ENCODE data around the gene LRRC46. TPM values are rescaled to one million over a fixed set of nuclear protein-coding genes. Genes with fewer than 3 reads are reported as not detected.
A peak's percentile ranks its signal among the peaks of the same experiment; 100 is the strongest.

The LRRC46 gene
- total RNA-seq, 1 donor from 2014 or later: not detected

DNA sequence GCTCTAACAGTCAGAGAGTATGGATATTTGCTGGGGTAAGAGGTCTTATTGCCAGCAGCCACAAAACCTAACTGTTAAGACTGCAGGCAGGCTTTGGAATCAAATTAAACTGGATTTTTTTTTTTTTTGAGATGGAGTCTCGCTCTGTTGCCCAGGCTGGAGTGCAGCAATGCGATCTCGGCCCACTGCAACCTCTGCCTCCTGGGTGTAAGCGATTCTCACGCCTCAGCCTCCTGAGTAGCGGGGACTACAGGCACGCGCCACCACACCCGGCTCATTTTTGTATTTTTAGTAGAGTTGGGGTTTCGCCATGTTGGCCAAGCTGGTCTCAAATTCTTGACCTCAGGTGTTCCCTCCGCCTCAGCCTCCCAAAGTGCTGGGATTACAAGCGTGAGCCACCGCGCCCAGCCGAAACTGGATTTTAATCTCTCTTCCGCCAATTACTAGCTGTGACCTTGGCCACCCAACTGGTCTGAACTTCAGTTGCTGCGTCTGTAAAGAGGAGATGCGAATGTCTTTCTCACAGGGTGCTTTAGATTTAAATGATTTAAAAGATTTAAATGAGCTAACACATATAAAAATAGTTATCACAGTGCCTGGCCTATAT is 971 bp upstream of the LRRC46 start:
- DNase-seq (ENCODE audit: low read depth in 2 of 2): no peak

DNA sequence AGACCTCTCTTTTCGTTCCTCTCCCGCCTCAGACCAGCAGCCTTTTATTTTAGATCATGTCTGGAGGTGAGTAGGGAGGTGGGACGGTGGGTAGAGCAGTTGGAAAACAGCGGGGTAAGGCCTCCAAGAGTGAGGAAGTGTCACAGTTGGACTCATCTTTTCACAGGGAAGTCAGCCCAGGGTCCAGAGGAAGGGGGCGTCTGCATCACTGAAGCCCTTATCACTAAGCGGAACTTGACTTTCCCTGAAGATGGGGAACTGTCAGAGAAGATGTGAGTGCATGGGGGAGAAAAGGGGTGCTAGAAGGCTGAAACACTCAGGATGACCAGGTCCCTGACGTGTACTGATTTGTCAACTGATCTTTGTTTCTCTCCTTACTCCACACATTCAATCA is 461 bp downstream of the LRRC46 start:
- no peak for DNase-seq (ENCODE audit: low read depth in 2 of 2)

DNA sequence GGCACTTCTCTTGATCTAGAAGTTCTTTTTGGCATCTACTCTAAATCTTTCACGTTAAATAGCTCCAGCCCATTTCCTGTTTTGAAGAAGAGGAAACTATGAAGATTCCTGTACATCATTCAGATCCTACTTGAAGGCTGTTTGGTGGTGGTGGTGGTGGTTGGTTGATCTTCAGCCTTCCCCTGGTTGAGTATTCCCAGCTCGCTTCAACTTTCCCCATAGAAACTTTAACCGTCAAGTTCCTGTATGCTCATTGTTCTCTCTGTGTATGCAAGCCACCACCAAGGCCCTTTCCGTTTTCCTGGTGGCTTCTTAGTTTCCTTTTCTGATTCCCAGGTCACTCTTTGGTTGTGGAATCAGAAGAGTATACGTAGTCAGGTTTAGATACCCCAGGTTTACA is 3.3 kb downstream of the LRRC46 start:
- peak; percentile 17 to 63 for DNase-seq (ENCODE audit: low read depth in 2 of 2)

DNA sequence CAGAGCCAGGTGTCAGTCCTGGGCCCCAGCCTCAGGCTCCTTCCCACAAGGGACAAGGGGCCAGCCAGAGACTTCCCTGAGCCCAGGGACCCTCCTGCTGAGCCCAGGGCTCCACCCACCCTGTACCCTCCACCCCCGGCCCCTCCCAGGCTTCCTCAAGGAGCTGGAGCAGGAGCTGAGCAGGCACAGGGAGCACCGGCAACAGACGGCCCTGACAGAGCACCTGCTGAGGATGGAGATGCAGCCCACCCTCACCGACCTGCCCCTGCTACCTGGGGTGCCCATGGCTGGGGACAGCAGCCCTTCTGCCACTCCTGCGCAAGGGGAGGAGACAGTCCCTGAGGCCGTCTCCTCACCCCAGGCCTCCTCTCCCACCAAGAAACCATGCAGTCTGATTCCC is 5.1 kb downstream of the LRRC46 start:
- no peak for DNase-seq (ENCODE audit: low read depth in 2 of 2)

DNA sequence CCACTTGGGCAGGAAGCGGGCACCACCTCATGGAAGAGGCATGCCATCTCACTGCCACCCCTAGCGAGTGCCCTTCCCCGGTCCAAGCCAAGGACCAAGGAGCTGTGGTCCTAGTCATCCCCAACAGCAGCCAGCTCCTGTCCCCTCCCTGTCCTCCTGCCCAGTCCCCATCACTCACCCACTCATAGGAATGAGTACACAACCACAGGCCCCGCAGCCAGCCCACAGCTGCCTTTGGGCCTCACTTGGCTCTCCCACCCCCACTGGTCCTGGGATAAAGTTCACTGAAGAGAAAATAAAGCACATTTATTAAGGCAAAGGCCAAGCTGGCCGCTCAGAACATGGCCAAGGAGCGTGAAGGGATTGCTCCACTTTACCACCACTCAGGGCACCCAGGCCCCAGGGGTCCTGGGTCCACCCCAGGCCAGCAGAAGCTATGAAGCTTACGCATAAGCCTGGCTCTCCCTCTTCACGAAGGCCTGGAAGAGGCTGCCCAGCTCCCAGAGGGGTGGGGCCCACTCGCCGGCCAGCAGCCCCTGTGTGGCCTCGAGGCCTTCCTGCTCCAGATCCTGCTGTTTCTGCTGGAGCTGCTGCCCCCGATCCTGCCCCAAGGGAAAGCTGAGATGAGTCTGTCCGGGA is 6.0 kb downstream of the LRRC46 start:
- DNase-seq (ENCODE audit: low read depth in 2 of 2): no peak

DNA sequence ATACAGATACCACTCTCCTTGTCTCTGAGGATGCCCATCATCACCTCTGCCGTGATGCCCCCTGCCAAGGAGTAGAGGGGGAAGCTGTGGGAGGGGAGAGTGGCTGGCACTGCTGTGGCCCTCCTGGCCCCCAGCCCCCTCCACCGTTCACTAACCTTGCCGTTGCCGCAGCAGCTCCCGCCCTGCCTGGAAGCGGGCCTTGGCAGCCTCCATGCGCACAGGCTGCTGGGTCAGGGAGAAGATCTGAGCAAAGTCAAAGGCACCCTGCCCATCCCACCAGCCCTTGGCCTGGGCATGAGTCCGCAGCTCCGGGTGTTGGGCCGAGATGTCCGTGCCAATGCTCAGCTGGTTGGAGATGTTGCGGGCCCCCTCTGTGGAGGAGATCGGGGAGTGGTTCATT is 7.2 kb downstream of the LRRC46 start:
- DNase-seq (ENCODE audit: low read depth in 2 of 2): no peak

DNA sequence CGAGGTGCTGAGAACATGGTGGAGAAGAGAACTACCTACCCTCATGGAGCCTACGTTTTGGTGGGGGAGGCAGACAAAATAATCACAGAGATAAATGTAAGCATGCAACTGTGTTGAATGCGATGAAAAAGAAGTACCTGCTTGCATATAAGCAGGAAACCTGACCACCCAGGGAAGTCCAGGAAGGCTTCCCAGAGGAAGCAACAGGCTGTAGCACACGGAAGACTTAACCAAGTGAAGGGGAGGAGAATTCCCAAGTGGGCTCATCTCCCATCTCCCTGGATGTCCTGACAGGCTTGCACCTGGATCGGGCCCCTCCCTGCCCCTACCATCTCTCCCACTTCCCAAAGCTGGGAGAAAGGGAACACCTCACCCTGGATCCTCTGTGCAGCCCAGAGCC is 7.6 kb downstream of the LRRC46 start:
- no peak for DNase-seq (ENCODE audit: low read depth in 2 of 2)

DNA sequence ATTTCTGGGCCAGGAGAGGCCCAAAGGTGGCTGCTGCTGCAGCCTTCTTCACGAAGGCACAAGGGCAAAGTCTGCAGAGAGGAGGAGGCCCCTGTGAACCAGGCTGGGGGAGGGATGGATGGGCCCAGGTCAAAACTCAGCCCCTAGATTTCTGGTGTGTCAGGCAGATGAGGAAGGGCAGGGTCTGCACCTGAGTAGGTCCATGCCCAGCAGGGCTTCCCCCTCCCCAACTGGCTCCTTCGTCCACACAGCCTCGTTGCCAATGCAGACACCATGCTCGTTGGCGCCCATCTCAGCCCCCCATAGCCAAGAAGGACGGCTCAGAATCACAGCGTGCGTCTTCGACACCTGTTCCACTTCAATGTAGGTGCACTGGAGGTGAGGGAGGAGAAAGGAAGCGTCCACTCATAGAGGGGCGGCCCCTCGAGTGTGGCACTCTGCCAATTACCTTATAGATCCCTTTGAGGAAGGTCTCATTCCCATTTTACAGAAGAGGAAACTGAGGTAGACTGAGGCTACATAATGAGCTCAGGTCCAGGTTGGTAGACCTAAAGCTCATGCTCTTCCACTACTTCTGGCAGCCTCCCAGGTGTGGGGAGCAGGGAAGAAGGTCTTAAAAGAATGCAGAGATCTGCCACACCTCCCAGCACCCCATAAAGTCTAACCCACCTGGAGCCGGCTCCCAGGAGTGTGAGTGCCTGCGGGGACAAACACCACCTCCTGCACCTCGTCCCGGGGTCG is 8.7 kb downstream of the LRRC46 start:
- DNase-seq (ENCODE audit: low read depth in 2 of 2): no peak

DNA sequence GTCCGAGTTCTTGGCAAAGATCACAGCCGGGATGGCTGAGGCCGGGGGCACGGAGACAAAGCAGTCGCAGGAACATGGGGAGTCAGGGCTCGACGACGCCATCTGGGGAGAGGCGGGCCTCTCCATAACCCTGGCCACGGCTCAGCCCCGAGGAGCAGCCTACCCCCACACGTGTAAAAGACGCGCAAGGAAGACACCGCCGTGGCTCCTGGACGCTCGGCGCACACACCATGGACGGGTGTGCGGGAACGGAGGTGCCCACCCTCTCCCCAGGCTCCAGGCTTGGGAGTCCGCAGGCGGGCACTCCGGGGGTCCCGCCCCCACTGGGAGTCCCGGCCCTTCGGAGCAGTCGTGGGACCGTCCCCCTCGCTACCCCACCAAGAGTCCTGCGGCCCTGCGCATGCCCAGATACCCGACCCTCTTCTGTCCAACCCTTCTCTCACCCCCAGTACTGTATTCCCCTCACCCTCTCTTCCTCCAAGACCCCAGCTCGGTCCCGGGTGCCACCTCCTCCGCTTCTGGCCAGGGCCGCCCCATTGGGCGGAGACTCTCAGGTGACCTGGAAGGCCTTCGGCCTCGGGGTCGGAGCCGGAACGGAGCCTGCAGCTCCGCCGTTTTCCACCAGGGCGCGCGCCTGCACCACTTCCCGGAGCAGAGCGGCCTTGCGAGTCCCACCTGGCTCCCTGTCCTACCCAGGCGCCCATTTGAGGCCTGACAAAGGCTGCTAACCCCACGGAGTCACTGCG is 9.4 kb downstream of the LRRC46 start, which contains the start of gene SCRN2:
Gene SCRN2, minus strand, starts transcription at position 532 of the 746 bp plus-strand sequence. Its CDS starts 430 bp downstream, at position 102.
- DNase-seq (ENCODE audit: low read depth in 2 of 2): peak; percentile 81 to 86

DNA sequence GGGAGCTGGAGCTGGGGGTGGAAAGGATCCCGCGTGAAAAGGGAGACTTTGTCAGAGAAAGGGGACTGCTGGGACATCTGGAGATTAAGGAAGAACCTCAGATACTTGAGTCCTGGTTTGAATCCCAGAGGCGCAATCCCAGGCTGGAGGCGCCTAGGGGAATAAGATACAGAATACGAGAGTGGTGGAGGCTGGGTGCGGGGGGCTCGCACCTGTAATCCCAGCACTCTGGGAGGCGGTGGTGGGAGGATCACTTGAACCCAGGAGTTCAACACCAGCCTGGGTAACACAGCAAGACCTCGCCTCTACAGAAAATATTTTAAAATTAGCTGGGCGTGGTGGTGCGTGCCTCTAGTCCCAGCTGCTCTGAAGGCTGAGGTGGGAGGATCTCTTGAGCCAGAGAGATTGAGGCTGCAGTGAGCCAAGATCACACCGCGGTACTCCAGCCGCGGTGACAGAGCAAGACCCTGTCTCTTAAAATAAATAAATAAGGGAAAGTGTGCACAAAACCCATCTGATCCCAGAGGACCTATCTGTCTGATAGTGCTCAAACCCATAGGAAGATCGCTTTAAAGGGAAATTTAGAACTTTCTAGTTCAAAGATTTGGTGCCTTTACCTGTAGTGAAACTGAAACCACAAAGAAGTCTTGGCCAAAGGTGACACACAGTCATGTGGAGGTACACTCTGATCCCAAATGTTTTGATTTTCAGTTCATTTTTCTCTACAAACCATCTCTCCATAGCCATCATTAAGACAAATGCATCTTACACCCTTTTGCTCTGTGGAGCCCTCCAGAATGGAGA is 10.2 kb downstream of the LRRC46 start:
- DNase-seq (ENCODE audit: low read depth in 2 of 2): no peak

DNA sequence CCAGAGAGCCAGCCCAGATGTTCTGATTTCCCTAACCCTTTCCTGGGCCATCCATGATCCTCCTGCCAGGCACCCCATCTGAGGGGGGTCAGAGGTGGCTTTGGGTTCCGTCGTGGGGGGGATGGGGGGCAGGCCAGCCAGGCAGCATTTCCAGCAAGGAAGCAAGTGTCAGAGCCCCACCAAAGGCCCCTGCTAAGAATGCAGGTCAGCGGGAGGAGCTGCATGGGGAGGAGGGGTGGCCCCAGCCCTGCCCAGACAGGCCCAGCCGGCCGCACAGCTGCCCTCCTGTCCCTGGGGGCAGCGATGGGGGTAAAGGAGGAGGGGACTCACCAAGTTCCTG is 11.9 kb downstream of the LRRC46 start:
- DNase-seq (ENCODE audit: low read depth in 2 of 2): no peak

DNA sequence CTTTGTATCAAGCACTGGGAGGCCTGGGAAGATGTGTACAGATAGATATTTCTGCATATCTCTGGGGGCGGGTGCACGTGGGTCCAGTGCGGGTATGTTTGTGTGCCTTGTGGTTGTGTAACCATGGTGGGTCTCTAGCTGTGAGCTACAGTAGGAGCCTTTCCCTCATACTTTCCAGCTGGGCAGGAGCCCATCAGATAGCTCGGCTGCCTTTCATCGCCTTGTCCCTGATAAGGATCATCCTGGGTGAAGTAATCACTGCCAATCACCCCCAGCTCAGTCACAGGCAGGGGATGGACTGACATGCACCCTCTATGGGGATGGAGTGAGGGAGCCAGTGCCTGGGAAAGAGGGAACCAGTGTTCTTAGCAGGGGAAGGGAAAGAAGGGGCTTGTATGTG is 12.8 kb downstream of the LRRC46 start:
- no peak for DNase-seq (ENCODE audit: low read depth in 2 of 2)

DNA sequence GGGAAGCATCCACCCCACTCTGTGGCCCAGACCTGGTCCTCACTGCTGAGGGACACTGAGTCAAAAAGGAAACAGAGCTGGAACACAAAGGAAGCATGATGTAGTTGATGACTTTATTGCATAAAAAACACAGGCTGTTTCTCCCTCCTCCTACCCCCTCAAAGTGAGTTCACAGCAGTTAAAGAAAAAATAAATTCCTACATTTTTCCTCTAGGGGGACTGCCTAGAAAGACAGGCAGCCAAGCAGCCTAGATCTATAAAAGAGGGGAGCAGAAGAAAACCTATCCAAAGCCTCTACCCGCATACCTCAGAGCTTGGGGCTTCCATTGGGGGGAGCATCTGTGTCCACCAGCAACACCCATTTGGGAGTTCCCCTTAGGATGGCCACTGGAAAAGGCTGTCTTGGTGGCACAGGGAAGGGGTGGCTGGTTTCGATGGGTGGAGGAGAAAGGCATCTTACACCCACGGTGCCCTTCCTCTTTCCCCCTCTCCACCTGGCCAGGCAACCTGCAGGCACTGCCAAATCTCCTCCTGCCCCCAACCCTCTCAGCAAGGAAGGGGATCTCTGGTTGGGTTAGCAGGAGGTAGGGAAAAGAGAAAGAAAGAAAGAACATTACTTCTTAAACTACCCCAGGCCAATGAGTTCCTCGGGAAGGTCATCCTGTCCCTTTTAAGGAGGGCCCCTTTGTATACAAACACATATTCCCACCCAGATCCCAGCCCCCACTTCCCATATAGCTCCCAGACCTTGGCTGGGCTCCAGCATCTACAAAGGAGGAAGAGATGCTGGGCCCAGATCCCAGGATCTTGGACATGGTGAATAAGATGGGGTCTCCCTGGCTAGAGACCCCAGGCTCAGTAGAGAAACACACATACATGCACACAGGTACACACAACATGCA is 13.6 kb downstream of the LRRC46 start:
- DNase-seq (ENCODE audit: low read depth in 2 of 2): no peak

DNA sequence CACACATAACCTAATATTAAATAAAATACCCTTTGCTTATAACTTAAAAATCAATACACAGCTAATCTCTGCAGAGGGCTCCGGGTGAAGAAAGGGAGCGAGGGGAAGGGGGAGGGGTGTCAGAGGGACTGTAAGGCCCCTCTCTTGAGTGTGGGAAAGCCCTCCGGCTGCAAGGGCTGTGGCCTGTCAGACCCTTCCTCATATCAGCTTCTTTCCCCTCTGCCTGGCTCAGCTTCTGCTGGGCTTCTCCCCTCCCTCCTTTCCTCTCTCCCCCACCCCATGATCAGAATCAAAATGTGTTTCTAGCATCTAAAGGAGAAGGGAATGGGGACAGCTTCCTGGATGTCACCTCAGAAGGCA is 14.2 kb downstream of the LRRC46 start:
- no peak for DNase-seq (ENCODE audit: low read depth in 2 of 2)

DNA sequence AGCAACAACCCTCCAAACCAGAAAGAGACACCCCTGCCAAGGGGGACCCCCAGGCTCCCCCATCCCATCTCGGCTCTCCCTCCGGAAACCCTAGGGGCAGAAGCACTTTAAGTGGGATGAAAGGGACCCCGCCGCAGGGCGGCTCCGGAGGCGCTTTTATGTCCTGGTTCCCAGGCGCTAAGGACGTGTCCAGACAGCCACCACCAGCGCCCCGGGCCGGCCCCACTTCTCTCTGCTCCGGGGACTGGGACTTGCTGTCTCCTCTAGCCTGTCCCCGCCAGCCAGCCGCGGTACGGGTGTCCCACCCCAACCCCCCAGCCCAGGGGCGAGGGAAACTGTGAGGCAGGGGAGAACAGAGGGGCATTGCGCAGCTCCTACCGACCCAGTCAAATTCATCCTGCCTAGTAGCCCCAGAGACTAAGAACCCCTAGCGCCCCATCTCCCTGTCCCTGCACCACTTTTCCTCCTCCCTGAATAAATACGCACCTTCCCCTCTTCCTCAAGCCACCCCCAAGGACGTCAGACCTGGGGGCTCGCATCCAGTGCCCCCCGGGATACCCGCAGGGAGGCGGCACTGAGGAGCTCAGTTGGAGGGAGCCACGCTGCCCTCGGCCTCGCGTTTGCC is 15.4 kb downstream of the LRRC46 start:
- DNase-seq (ENCODE audit: low read depth in 2 of 2): no peak

DNA sequence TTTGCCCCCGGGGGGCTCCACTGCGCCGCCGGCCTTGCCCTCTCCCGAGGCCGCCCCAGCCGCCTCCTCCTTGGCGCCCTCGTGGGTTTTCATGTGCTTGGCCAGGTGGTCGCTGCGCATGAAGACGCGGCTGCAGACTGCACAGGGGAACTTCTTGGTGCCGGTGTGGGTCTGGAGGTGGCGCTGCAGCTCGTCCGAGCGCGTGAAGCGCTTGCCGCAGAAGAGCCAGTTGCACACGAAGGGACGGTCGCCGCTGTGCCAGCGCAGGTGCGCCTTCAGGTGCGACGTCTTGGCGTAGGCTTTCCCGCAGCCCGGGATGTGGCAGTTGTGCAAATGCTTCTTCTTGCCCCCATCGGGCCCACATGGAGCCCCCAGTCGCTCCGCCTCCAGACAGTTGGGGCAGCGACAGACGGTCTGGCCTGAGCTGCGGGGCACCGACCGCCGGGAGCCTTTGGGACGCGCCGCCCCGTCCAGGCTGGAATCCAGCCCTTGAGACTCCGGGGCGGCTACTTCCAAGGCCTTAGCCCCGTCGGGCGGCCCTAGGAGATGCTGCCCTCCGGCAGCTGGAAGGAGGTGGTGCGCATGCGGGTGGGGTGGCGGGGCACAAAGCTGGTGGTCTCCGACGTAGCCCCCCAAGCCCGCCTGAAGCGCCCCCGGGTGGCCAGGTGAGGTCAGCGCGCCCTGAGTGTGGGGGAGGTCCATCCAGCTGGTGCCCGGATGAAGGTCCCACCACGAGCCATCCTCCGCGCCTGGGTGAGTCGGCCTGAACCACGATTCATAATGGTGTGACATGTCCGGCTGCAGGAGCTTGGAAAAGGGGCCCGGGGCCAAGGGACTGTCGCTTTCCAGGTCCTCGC is 16.1 kb downstream of the LRRC46 start:
- DNase-seq (ENCODE audit: low read depth in 2 of 2): no peak

DNA sequence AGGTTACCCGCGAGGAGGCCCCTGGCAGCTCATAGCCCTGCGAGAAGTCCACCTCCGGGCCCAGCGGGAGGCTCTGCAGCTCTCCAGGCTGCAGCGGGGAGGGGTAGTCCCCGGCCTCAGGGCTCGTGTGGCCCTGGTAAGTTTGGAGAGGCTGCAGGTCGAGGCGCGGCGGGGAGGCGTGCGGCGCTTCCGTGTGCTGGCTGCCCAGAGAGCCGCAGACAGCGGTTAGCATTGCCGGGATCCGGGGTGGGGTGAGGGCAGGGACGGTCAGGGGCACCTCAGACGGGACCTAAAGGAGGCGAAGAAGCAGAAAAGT is 16.7 kb downstream of the LRRC46 start:
- no peak for DNase-seq (ENCODE audit: low read depth in 2 of 2)

DNA sequence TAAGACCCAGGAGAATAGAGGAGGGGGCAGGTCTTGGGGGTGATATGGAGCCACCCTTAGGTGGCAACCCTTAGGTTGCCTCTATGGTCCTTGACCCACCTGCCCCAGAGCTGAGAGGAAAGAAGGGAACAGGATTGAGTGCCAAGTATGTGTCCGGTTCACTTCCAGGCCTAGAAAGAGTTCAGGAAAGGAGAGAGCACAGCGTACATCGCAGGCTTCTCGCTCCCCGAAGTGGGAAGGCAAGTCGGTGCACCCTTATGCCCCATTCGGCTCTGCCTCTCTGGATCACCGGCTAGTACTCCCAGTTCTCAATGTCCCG is 18.9 kb downstream of the LRRC46 start:
- no peak for DNase-seq (ENCODE audit: low read depth in 2 of 2)
